Thyroid gland (tissue), 4 donors: Measurements from ENCODE around the gene MDGA2. TPM values are rescaled to one million over a fixed set of nuclear protein-coding genes. Genes with fewer than 3 reads are reported as not detected.

Source experiments
- DNase-seq, 2 donors: peaks; one replicate each; pipeline ENCODE4 v3.0.0-alpha.2; 2019
- H3K27ac ChIP-seq, 3 donors: fragments of 200-600 bp; sonication (generic); 1 replicate in 2 of 3; 2 replicates in 1 of 3; pipeline ENCODE4 v1.5.1; 2016 to 2019; ENCODE audit warnings: mild to moderate bottlenecking in 1 of 3, moderate library complexity in 1 of 3
- H3K27me3 ChIP-seq: fragments of 200-600 bp; sonication (generic); one replicate; pipeline ENCODE4 v1.5.1; 2019
- H3K36me3 ChIP-seq, 2 donors: fragments of 200-600 bp; sonication (generic); one replicate each; pipeline ENCODE4 v1.5.1; 2016 to 2019
- H3K4me1 ChIP-seq, 2 donors: fragments of 200-600 bp; sonication (generic); one replicate each; pipeline ENCODE4 v1.5.1; 2017 to 2019
- H3K4me3 ChIP-seq, 3 donors: fragments of 200-600 bp; sonication (generic); replicated peaks in 1 of 3; 1 replicate in 2 of 3; 2 replicates in 1 of 3; pipeline ENCODE4 v1.5.1; 2016; ENCODE audit warnings: mild to moderate bottlenecking in 1 of 3
- H3K9me3 ChIP-seq: fragments of 200-600 bp; sonication (generic); one replicate; pipeline ENCODE4 v1.5.1; 2017
- POLR2A ChIP-seq, 2 donors: fragments of 450-650 bp; IDR thresholded peaks; one replicate each; pipeline ENCODE4 v1.6.1; 2017; ENCODE audit warnings: antibody characterized with exemption in 2 of 2, mild to moderate bottlenecking in 2 of 2, moderate library complexity in 1 of 2
- WGBS, 2 donors: methylation state at CpG; one replicate each; pipeline ENCODE4 v1.1.5; 2017; 5-methylcytosine and 5-hydroxymethylcytosine counted together
- intact Hi-C: fragments of 100-400 bp; cut with DNase I; formaldehyde crosslinking; loops from one replicate; pipeline ENCODE4 v1.15.1; 2023
- total RNA-seq, 4 donors: library from RNA; depleted of rRNA; stranded (reverse); fragments of >200 nt; gene quantifications; one replicate each; pipeline ENCODE4 v1.2.3, GENCODE V29; 2016
- TF ChIP-seq, protein P1 (sequence below), 6 experiments: fragments of 200-600 bp in 3 of 6; fragments of 450-650 bp in 3 of 6; sonication (generic) in 3 of 6; IDR thresholded peaks; one replicate each; pipeline ENCODE4 v1.5.1; 2016 to 2019; ENCODE audit warnings: antibody characterized with exemption in 6 of 6, mild to moderate bottlenecking in 2 of 6, inconsistent platforms in 1 of 6, moderate library complexity in 1 of 6

The MDGA2 gene
- total RNA-seq, 4 donors from 2014 or later, result not detected

DNA sequence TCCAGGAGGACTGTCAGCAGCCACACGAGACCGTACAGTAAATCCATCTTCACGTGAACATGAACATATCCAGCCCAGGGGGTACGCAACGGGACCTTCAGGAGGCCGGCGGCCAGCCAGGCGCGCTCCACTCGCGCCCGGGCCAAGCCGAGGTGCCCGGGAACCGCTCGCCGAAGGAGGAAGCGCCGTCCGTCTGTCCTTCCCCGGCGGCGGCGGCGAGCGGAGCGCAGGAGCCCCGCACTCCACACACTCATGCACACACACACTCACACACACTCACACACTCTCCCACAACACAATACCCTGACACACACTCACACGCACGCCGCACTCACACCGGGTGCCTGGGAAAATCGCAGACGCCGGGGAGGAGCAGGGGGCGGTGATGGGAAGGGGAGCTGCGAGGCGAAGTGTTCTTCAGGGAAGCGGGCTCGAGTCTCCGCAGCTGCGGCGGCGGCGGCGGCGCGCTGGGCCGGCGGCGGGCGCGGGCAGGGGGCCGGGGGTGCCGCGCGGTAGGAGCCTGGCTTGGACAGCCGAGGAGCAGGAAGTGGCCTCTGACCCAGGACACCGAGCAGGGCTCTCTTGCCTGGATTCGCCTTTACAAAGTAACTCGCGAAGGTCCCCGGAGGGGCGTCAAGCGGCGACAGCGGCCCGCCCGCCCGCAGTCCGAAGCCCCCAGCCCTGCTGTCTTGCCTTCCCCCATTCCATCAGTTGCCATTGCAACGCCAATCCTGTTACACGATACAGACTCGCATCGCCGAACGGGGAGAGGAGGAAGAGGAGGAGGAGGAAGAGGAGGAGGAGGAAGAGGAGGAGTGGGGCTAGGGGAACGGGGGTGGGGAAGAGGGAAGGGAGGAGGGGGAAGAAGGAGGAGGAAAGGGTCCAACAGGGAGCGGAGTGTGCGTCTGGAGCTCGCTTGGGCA lies 601 bp downstream of the MDGA2 start:
- intact Hi-C loops, result no loop called here
- no peak for DNase-seq
- no peaks in the 10 kb centered on the region for H3K27me3 ChIP-seq
- H3K4me1 ChIP-seq, result peaks cover 0 to 17% of the 10 kb centered on the region in 2 donors
- H3K36me3 ChIP-seq, result no peaks in the 10 kb centered on the region
- TF ChIP-seq POLR2A (IDR thresholded peaks at IDR 0.05), result no peak
- TF ChIP-seq, protein P1, sequence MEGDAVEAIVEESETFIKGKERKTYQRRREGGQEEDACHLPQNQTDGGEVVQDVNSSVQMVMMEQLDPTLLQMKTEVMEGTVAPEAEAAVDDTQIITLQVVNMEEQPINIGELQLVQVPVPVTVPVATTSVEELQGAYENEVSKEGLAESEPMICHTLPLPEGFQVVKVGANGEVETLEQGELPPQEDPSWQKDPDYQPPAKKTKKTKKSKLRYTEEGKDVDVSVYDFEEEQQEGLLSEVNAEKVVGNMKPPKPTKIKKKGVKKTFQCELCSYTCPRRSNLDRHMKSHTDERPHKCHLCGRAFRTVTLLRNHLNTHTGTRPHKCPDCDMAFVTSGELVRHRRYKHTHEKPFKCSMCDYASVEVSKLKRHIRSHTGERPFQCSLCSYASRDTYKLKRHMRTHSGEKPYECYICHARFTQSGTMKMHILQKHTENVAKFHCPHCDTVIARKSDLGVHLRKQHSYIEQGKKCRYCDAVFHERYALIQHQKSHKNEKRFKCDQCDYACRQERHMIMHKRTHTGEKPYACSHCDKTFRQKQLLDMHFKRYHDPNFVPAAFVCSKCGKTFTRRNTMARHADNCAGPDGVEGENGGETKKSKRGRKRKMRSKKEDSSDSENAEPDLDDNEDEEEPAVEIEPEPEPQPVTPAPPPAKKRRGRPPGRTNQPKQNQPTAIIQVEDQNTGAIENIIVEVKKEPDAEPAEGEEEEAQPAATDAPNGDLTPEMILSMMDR (IDR thresholded peaks at IDR 0.05), result no peak
- no peak overlapping the region for H3K27ac ChIP-seq
- WGBS, 2 donors, result 1 to 6% methylated on average over 31 to 35 of the region's 81 CpGs
- H3K4me3 ChIP-seq, result peak overlapping the region in 1 of 3 donors; percentile 12
- no peaks in the 10 kb centered on the region for H3K9me3 ChIP-seq

DNA sequence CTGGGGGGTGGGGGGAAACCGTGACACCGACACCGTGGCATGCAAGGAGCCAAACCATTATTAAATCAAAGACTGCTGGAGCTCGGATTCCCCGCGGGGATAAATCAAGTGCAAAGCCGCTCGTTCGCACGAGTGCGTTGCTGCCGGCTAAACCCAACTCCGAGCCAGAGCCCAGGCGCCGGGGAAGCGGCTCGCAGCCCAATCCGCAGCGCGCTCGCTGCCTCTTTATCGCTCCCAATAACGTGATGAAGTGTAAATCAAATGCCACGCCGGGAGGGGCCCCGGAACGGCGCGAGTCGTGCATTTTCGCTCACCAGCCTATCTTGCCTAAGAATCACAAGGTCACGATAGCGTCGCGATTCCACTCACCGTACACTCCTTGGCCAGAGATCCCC lies 1.3 kb downstream of the MDGA2 start:
- no peaks in the 10 kb centered on the region for H3K9me3 ChIP-seq
- no peak overlapping the region for H3K27ac ChIP-seq
- H3K36me3 ChIP-seq, result no peaks in the 10 kb centered on the region
- intact Hi-C loops, result no loop called here
- WGBS, 2 donors, result 0 to 1% methylated on average over 9 to 24 of the region's 36 CpGs
- DNase-seq, result no peak
- TF ChIP-seq, protein P1 (IDR thresholded peaks at IDR 0.05), result no peak
- no peak for TF ChIP-seq POLR2A (IDR thresholded peaks at IDR 0.05)
- H3K4me3 ChIP-seq, result peak overlapping the region in 1 of 3 donors; percentile 12
- no peaks in the 10 kb centered on the region for H3K27me3 ChIP-seq
- peaks cover 0 to 17% of the 10 kb centered on the region in 2 donors for H3K4me1 ChIP-seq

DNA sequence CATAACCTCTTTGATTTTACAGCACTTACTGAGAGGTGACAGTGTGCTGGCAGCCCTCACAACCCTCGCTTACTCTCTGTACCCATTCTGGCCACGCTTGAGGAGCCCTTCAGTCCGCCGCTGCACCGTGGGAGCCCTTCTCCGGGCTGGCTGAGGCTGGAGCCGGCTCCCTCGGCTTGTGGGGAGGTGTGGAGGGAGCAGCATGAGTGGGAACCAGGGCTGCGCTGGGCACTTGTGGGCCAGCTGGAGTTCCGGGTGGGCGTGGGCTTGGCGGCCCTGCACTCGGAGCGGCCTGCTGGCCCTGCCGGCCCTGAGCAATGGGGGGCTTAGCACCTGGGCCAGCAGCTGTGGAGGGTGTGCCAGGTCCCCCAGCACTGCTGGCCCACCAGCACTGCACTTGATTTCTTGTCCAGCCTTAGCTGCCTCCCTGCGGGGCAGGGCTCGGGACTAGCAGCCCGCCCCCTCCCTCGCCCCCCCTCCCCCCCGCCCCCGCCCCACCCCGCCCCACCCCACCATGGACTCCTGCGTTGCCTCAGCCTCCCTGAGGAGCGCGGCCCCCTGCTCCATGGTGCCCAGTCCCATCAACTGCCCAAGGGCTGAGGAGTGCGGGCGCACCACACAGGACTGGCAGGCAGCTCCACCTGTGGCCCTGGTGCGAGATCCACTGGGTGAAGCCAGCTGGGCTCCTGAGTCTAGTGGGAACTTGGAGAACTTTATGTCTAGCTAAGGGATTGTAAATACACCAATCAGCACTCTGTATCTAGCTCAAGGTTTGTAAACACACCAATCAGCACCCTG lies 9.9 kb downstream of the MDGA2 start:
- intact Hi-C loops, result no loop called here
- 93 to 97% methylated on average over 12 to 13 of the region's 28 CpGs for WGBS, 2 donors
- Histone ChIP-seq H3K27me3 (no peaks in the 10 kb centered on the region), H3K27ac (no peak overlapping the region), H3K36me3 (no peaks in the 10 kb centered on the region), H3K4me3 (no peak overlapping the region), H3K9me3 (no peaks in the 10 kb centered on the region), H3K4me1 (no peaks in the 10 kb centered on the region)
- no peak for TF ChIP-seq POLR2A (IDR thresholded peaks at IDR 0.05)
- DNase-seq, result no peak

DNA sequence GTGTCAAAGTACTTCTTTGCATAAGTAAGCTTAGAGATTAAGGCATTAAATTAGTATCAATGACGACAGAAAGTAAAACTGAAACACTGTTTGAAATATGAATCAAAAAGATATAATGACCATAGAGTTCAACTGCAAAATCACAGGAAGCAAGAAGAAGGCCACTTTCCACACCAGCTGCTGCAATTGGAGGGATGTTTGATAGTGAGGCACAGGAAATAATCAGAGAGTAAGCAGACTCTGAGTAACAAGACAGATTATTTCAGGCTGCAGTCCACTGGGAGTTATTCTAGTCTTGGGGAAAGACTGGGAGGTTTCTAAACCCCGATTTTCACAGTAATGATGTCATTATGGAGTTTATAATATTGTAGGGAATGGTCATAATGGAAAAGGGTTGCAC lies 12.9 kb downstream of the MDGA2 start:
- no peak for DNase-seq
- H3K27me3 ChIP-seq, result no peaks in the 10 kb centered on the region
- no peaks in the 10 kb centered on the region for H3K9me3 ChIP-seq
- intact Hi-C loops, result no loop called here
- H3K4me1 ChIP-seq, result no peaks in the 10 kb centered on the region
- 67 to 68% methylated on average over 2 of the region's 2 CpGs for WGBS, 2 donors
- H3K4me3 ChIP-seq, result no peak overlapping the region
- H3K36me3 ChIP-seq, result no peaks in the 10 kb centered on the region
- no peak overlapping the region for H3K27ac ChIP-seq
- TF ChIP-seq, protein P1 (IDR thresholded peaks at IDR 0.05), result no peak
- TF ChIP-seq POLR2A (IDR thresholded peaks at IDR 0.05), result no peak

DNA sequence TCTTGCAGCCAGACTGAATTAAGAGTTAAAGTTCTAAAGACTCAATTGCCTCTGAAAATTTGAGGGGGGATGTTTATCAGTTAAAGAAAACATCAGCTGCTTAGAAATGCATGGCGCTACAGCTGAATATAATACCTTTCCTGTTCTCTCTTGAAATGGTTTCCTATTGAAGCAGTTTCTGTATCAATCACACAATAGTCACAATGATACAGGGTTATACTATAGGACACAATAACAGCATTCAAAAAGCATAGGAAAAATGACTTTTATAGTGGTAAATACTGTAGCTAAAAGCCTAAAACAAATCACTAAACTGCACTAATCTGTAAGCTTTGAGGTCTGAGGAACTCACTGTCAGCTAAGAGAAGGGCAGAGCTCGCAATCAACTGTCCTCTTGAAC lies 15.2 kb downstream of the MDGA2 start:
- 65 to 66% methylated on average over 2 of the region's 2 CpGs for WGBS, 2 donors
- H3K9me3 ChIP-seq, result no peaks in the 10 kb centered on the region
- TF ChIP-seq POLR2A (IDR thresholded peaks at IDR 0.05), result no peak
- TF ChIP-seq, protein P1 (IDR thresholded peaks at IDR 0.05), result no peak
- DNase-seq, result no peak
- H3K36me3 ChIP-seq, result no peaks in the 10 kb centered on the region
- H3K27ac ChIP-seq, result no peak overlapping the region
- intact Hi-C loops, result no loop called here
- H3K4me1 ChIP-seq, result no peaks in the 10 kb centered on the region
- no peak overlapping the region for H3K4me3 ChIP-seq
- H3K27me3 ChIP-seq, result no peaks in the 10 kb centered on the region
